Stomach (tissue), 4 donors: ENCODE results near the gene MARCHF2.

ENCODE experiments used
- EP300 ChIP-seq: sonication (generic); formaldehyde crosslinking; IDR thresholded peaks from one replicate; pipeline ENCODE4 v1.6.1; 2017; ENCODE audit warnings: antibody characterized with exemption
- POLR2A ChIP-seq, 4 donors: fragments of 450-650 bp; IDR thresholded peaks; one replicate each; pipeline ENCODE4 v1.6.1; 2016; ENCODE audit warnings: antibody characterized with exemption in 4 of 4, control low read depth in 2 of 4, mild to moderate bottlenecking in 1 of 4, moderate library complexity in 1 of 4
- TF ChIP-seq, protein P1 (sequence below), 7 experiments: fragments of 450-650 bp in 4 of 7; fragments of 200-600 bp in 3 of 7; sonication (generic) in 3 of 7; IDR thresholded peaks; one replicate each; pipeline ENCODE4 v1.5.1; 2016 to 2019; ENCODE audit warnings: antibody characterized with exemption in 7 of 7, control low read depth in 2 of 7, mild to moderate bottlenecking in 1 of 7

- TF ChIP-seq, protein P1, sequence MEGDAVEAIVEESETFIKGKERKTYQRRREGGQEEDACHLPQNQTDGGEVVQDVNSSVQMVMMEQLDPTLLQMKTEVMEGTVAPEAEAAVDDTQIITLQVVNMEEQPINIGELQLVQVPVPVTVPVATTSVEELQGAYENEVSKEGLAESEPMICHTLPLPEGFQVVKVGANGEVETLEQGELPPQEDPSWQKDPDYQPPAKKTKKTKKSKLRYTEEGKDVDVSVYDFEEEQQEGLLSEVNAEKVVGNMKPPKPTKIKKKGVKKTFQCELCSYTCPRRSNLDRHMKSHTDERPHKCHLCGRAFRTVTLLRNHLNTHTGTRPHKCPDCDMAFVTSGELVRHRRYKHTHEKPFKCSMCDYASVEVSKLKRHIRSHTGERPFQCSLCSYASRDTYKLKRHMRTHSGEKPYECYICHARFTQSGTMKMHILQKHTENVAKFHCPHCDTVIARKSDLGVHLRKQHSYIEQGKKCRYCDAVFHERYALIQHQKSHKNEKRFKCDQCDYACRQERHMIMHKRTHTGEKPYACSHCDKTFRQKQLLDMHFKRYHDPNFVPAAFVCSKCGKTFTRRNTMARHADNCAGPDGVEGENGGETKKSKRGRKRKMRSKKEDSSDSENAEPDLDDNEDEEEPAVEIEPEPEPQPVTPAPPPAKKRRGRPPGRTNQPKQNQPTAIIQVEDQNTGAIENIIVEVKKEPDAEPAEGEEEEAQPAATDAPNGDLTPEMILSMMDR (IDR thresholded peaks at IDR 0.05): no peak
- TF ChIP-seq POLR2A (IDR thresholded peaks at IDR 0.05) (no peak), EP300 (no peak)
These were observed 41.9 kb downstream of the MARCHF2 start for GRCh38 chr19:8455018-8455417.
